ENCODE data around the gene TESK2.

Gene TESK2

DNA sequence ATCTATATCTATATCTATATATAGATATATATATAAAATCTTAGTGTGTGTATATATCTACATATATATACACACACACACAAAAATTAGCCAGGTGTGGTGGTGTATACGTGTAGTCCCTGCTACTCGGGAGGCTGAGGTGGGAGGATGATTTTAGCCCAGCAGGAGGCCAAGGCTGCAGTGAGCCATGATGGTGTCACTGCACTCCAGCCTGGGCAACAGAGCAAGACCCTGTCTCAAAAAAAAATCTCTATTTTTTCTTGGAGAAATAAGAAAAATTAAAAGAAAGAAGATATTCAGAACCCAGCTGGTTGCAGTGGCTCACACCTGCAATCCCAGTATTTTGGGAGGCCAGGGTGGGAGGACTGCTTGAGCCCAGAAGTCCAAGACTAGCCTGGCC, 85.3 kb downstream of the TESK2 start:
- Histone ChIP-seq H3K9me2 (replicated peaks; ENCODE audit: low read depth, low read length) (no peaks in the 10 kb centered on the region), H3K4me1 (ENCODE audit: insufficient read depth, low read length, poor library complexity, severe bottlenecking) (no peaks in the 10 kb centered on the region), H2AFZ (ENCODE audit: low read length) (no peak overlapping the region), H3K4me3 (ENCODE audit: low read length, poor library complexity, severe bottlenecking) (no peak overlapping the region), H3K36me3 (ENCODE audit: insufficient read depth, low read length) (no peaks in the 10 kb centered on the region), H3K4me2 (ENCODE audit: low read depth, low read length, poor library complexity, severe bottlenecking) (no peak overlapping the region), H3F3A (ENCODE audit: low read depth) (no peaks in the 10 kb centered on the region), H3K9me3 (ENCODE audit: insufficient read depth, low read depth, low read length) (no peaks in the 10 kb centered on the region), H3K9ac (ENCODE audit: low read depth, low read length, poor library complexity, severe bottlenecking) (no peak overlapping the region), H3K79me2 (ENCODE audit: insufficient read depth, low read length) (no peaks in the 10 kb centered on the region), H4K20me1 (ENCODE audit: insufficient read depth, low read length, poor library complexity, severe bottlenecking) (no peaks in the 10 kb centered on the region), H3K27me3 (ENCODE audit: insufficient read depth, low read length, poor library complexity, severe bottlenecking) (no peaks in the 10 kb centered on the region)
- no peak for TF ChIP-seq EZH2phosphoT487 (IDR thresholded peaks at IDR 0.05; ENCODE audit: borderline replicate concordance)
- TF ChIP-seq, protein P1, sequence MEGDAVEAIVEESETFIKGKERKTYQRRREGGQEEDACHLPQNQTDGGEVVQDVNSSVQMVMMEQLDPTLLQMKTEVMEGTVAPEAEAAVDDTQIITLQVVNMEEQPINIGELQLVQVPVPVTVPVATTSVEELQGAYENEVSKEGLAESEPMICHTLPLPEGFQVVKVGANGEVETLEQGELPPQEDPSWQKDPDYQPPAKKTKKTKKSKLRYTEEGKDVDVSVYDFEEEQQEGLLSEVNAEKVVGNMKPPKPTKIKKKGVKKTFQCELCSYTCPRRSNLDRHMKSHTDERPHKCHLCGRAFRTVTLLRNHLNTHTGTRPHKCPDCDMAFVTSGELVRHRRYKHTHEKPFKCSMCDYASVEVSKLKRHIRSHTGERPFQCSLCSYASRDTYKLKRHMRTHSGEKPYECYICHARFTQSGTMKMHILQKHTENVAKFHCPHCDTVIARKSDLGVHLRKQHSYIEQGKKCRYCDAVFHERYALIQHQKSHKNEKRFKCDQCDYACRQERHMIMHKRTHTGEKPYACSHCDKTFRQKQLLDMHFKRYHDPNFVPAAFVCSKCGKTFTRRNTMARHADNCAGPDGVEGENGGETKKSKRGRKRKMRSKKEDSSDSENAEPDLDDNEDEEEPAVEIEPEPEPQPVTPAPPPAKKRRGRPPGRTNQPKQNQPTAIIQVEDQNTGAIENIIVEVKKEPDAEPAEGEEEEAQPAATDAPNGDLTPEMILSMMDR (conservative IDR thresholded peaks at IDR 0.05; ENCODE audit: low read length) = no peak

DNA sequence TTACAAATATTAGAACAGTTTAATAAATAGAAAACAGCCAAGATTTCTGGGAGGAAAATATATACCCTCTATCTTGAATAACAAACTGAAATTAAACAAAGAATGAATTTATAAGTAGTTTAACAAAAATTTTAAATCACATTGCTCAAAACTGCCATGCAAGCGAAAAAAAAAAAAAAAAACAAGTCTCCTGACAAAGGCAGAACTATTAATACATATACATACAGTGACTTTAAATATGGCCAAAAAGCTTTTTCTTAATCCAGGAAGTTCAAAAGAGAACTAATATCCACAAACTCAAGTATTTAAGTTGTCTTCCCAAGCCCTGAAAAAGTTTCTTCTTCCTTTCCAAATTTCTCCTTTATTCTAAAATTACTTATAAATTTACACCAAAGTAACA, 87.2 kb downstream of the TESK2 start:
- H3F3A ChIP-seq (ENCODE audit: low read depth) = no peaks in the 10 kb centered on the region

DNA sequence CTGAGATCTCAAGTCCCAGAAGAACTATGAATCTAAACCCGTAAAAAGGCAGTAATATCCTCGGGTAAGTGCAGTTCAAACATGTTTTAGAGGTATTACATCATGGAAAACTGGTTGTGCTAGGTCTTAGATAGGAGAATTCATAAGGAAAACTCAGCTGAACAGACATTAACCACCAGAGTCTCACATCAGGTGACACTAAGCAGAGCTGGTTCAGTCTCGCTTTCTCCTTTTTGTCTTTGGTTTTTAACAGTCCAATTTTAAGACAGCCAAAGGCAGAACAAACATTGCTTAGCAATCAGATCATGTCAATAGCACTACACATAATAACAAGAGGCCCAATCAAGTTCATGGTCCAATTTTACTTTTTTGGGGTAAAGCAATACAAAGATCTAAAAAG, 87.7 kb downstream of the TESK2 start:
- H3K4me2 ChIP-seq (ENCODE audit: low read depth, low read length, poor library complexity, severe bottlenecking) = no peak overlapping the region
- H4K20me1 ChIP-seq (ENCODE audit: insufficient read depth, low read length, poor library complexity, severe bottlenecking) = no peaks in the 10 kb centered on the region
- H3K79me2 ChIP-seq (ENCODE audit: insufficient read depth, low read length) = no peaks in the 10 kb centered on the region
- H3K27me3 ChIP-seq (ENCODE audit: insufficient read depth, low read length, poor library complexity, severe bottlenecking) = no peaks in the 10 kb centered on the region
- H3K9ac ChIP-seq (ENCODE audit: low read depth, low read length, poor library complexity, severe bottlenecking) = no peak overlapping the region
- H3K4me3 ChIP-seq (ENCODE audit: low read length, poor library complexity, severe bottlenecking) = no peak overlapping the region
- H2AFZ ChIP-seq (ENCODE audit: low read length) = no peak overlapping the region
- H3F3A ChIP-seq (ENCODE audit: low read depth) = no peaks in the 10 kb centered on the region
- no peaks in the 10 kb centered on the region for H3K36me3 ChIP-seq (ENCODE audit: insufficient read depth, low read length)
- no peaks in the 10 kb centered on the region for H3K9me3 ChIP-seq (ENCODE audit: insufficient read depth, low read depth, low read length)
- no peak for TF ChIP-seq EZH2phosphoT487 (IDR thresholded peaks at IDR 0.05; ENCODE audit: borderline replicate concordance)
- TF ChIP-seq, protein P1 (conservative IDR thresholded peaks at IDR 0.05; ENCODE audit: low read length) = no peak
- no peaks in the 10 kb centered on the region for H3K9me2 ChIP-seq (replicated peaks; ENCODE audit: low read depth, low read length)
- no peaks in the 10 kb centered on the region for H3K4me1 ChIP-seq (ENCODE audit: insufficient read depth, low read length, poor library complexity, severe bottlenecking)

More for the DNA sequence above, 87.2 kb downstream of the TESK2 start:
- H3K4me3 ChIP-seq (ENCODE audit: low read length, poor library complexity, severe bottlenecking) = no peak overlapping the region
- no peaks in the 10 kb centered on the region for H3K36me3 ChIP-seq (ENCODE audit: insufficient read depth, low read length)
- no peak overlapping the region for H2AFZ ChIP-seq (ENCODE audit: low read length)
- TF ChIP-seq EZH2phosphoT487 (IDR thresholded peaks at IDR 0.05; ENCODE audit: borderline replicate concordance) = no peak
- TF ChIP-seq, protein P1 (conservative IDR thresholded peaks at IDR 0.05; ENCODE audit: low read length) = no peak
- no peaks in the 10 kb centered on the region for H3K79me2 ChIP-seq (ENCODE audit: insufficient read depth, low read length)
- H3K9me2 ChIP-seq (replicated peaks; ENCODE audit: low read depth, low read length) = no peaks in the 10 kb centered on the region
- H3K4me2 ChIP-seq (ENCODE audit: low read depth, low read length, poor library complexity, severe bottlenecking) = no peak overlapping the region
- H3K9me3 ChIP-seq (ENCODE audit: insufficient read depth, low read depth, low read length) = no peaks in the 10 kb centered on the region
- H3K4me1 ChIP-seq (ENCODE audit: insufficient read depth, low read length, poor library complexity, severe bottlenecking) = no peaks in the 10 kb centered on the region
- no peak overlapping the region for H3K9ac ChIP-seq (ENCODE audit: low read depth, low read length, poor library complexity, severe bottlenecking)
- H4K20me1 ChIP-seq (ENCODE audit: insufficient read depth, low read length, poor library complexity, severe bottlenecking) = no peaks in the 10 kb centered on the region
- H3K27me3 ChIP-seq (ENCODE audit: insufficient read depth, low read length, poor library complexity, severe bottlenecking) = no peaks in the 10 kb centered on the region
